HEK293 (cell line): ENCODE results near the gene MN1.

Experiments used
- KLF9 ChIP-seq: fragments of 450-650 bp; formaldehyde crosslinking; IDR thresholded peaks from 2 replicates; pipeline ENCODE4 v1.5.1; 2016; ENCODE audit warnings: missing biosample characterization, missing genetic modification characterization, low read depth
- ZBTB17 ChIP-seq: fragments of 450-650 bp; formaldehyde crosslinking; IDR thresholded peaks from 2 replicates; pipeline ENCODE4 v1.5.1; 2016; ENCODE audit warnings: missing biosample characterization, missing genetic modification characterization
- TF ChIP-seq, protein P1 (sequence below): fragments of 450-650 bp; formaldehyde crosslinking; IDR thresholded peaks from 2 replicates; pipeline ENCODE4 v1.5.1; 2016; ENCODE audit warnings: missing biosample characterization, missing genetic modification characterization

DNA sequence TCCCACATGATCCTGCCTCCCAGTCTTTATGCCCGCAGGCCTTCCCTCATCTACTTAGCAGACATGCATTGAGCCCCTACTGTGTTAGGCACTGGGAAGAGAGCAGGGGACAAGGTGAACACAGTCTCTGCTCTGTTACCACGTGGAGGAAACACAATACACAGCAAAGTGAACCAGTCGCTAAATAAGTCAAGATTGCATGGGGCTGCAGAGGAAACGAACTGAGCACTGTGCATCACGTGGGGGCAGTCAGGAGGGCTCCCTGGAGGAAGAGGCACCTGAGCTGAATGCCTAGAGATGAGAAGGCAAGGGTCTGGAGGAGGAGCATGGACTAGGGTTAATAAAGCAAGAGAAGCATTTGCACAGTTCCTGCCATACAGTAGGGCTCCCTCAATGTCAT is 102.7 kb downstream of the MN1 start:
- TF ChIP-seq, protein P1, sequence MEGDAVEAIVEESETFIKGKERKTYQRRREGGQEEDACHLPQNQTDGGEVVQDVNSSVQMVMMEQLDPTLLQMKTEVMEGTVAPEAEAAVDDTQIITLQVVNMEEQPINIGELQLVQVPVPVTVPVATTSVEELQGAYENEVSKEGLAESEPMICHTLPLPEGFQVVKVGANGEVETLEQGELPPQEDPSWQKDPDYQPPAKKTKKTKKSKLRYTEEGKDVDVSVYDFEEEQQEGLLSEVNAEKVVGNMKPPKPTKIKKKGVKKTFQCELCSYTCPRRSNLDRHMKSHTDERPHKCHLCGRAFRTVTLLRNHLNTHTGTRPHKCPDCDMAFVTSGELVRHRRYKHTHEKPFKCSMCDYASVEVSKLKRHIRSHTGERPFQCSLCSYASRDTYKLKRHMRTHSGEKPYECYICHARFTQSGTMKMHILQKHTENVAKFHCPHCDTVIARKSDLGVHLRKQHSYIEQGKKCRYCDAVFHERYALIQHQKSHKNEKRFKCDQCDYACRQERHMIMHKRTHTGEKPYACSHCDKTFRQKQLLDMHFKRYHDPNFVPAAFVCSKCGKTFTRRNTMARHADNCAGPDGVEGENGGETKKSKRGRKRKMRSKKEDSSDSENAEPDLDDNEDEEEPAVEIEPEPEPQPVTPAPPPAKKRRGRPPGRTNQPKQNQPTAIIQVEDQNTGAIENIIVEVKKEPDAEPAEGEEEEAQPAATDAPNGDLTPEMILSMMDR (tag by site-specific recombination), result no peak
- TF ChIP-seq KLF9 (tag by site-specific recombination), result no peak
- no peak for TF ChIP-seq ZBTB17 (tag by site-specific recombination)
